Measurements from ENCODE around the gene IER2. TPM values are rescaled to one million over a fixed set of nuclear protein-coding genes. Genes with fewer than 3 reads are reported as not detected.

The IER2 gene
- total and polyA plus RNA-seq, 9 of the 15 experiments (the other 6 are each of a cell fraction or from before 2014, with no cell fraction given), result 4.5 to 205 (median 23.7) TPM

DNA sequence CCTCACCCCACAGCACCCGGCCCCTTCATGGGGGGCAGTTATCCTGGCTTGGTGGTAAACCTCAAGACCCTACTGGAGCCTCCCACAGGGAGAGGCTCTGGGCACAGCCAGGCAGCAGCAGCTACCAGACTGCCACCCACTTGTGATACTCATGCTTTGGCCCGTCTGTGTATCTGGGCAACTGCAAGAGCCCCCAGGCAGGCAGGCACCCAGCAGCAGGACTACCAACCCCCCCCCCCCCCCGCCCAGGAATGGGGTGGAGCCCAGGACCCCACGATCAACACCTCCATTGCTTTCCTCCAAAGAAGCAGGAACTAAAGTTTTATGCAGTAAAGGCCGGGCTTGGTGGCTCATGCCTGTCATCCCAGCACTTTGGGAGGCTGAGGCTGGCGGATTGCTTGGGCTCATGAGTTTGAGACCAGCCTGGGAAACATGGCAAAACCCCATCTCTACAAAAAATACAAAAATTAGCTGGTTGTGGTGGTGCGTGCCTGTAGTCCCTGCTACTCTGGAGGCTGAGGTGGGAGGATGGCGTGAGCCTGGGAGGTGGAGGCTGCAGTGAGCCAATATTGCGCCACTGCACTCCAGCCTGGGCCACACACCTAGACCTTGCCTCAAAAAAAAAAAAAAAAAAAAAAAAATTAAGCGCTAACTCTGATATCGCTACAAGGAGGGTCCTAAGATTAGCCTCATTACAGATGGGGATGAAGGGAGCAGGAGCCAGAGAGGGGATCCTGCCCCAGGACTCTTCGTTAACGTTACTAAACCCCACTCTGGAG lies 46.4 kb upstream of the IER2 start:
- POLR2A ChIA-PET, result interaction anchor here (0.6 to 1.6 kb wide), 4 partner anchors 11 to 50 kb away, joined by 3 to 4 read pairs (median 3); no protein-coding TSS in a partner anchor
- peak overlapping the region; percentile 77 for H3K4me2 ChIP-seq (ENCODE audit: insufficient read depth, low read length)
- TF ChIP-seq POLR2H (tag; IDR thresholded peaks at IDR 0.05; ENCODE audit: low read depth), result no peak
- TF ChIP-seq, protein P1, sequence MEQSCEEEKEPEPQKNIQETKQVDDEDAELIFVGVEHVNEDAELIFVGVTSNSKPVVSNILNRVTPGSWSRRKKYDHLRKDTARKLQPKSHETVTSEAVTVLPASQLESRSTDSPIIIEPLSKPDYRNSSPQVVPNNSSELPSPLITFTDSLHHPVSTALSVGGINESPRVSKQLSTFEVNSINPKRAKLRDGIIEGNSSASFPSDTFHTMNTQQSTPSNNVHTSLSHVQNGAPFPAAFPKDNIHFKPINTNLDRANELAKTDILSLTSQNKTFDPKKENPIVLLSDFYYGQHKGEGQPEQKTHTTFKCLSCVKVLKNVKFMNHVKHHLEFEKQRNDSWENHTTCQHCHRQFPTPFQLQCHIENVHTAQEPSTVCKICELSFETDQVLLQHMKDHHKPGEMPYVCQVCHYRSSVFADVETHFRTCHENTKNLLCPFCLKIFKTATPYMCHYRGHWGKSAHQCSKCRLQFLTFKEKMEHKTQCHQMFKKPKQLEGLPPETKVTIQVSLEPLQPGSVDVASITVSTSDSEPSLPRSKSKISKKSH (CRISPR knock-in tag; IDR thresholded peaks at IDR 0.05), result no peak
- no peak for TF ChIP-seq MYC (IDR thresholded peaks at IDR 0.05; ENCODE audit: low read depth, low read length)
- TF ChIP-seq MYC (CRISPR knock-in tag; IDR thresholded peaks at IDR 0.05; ENCODE audit: borderline replicate concordance, low read depth), result no peak
- no peak; the same call in 1 of the 2 replicates for TF ChIP-seq ZNF766 (CRISPR knock-in tag; conservative IDR thresholded peaks at IDR 0.05)
- 0 out of 2 replicates have a peak, but pooled peaks have one; percentile 14 for TF ChIP-seq TRIM28 (IDR thresholded peaks at IDR 0.05)
- TF ChIP-seq ZSCAN32 (CRISPR knock-in tag; IDR thresholded peaks at IDR 0.05), result no peak
- TF ChIP-seq KLF1 (tag; IDR thresholded peaks at IDR 0.05), result no peak
- peak; percentile 2; the same call in 1 of the 2 replicates for TF ChIP-seq HIVEP1 (CRISPR knock-in tag; IDR thresholded peaks at IDR 0.05)
- TF ChIP-seq GABPA (tag; conservative IDR thresholded peaks at IDR 0.05; ENCODE audit: low read depth), result no peak
- no peak for TF ChIP-seq PRPF4 (IDR thresholded peaks at IDR 0.05; ENCODE audit: insufficient read depth, low read depth, low read length, poor library complexity, severe bottlenecking)
- no peak for TF ChIP-seq SIN3A (IDR thresholded peaks at IDR 0.05; ENCODE audit: borderline replicate concordance in 2 of 2, control insufficient read depth in 1 of 2, low read depth in 2 of 2, low read length in 2 of 2)
- no peak for TF ChIP-seq CHD4 (IDR thresholded peaks at IDR 0.05; ENCODE audit: insufficient read depth, insufficient replicate concordance, low read depth, low read length, poor library complexity, severe bottlenecking)
- TF ChIP-seq MYNN (IDR thresholded peaks at IDR 0.05), result no peak
- no peak for TF ChIP-seq MYNN (CRISPR knock-in tag; IDR thresholded peaks at IDR 0.05)
- TF ChIP-seq, protein P2, sequence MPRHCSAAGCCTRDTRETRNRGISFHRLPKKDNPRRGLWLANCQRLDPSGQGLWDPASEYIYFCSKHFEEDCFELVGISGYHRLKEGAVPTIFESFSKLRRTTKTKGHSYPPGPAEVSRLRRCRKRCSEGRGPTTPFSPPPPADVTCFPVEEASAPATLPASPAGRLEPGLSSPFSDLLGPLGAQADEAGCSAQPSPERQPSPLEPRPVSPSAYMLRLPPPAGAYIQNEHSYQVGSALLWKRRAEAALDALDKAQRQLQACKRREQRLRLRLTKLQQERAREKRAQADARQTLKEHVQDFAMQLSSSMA (CRISPR knock-in tag; IDR thresholded peaks at IDR 0.05), result 0 out of 2 replicates have a peak, but pooled peaks have one; percentile 2
- TF ChIP-seq RBM17 (IDR thresholded peaks at IDR 0.05; ENCODE audit: borderline replicate concordance, low read depth, low read length), result no peak

More for the DNA sequence above, 46.4 kb upstream of the IER2 start:
- Histone ChIP-seq H4K20me1 (replicated peaks; ENCODE audit: control insufficient read depth, insufficient read depth, low read length) (no peaks in the 10 kb centered on the region), H3K79me2 (ENCODE audit: control insufficient read depth, insufficient read depth, low read length) (peaks cover 50% of the 10 kb centered on the region), H3K4me3 (peak overlapping the region; percentile 98; the same call in 1 of the 2 replicates), H3K36me3 (ENCODE audit: control insufficient read depth, insufficient read depth, low read length) (peaks cover 54% of the 10 kb centered on the region), H3K9ac (ENCODE audit: insufficient read depth in 1 of 2, low read depth in 2 of 2, low read length in 2 of 2) (peak overlapping the region; percentile 92 to 99), H3K27ac (ENCODE audit: extremely low read depth, low read depth, low read length) (peak overlapping the region; percentile 98), H3K9me3 (replicated peaks; ENCODE audit: control insufficient read depth, insufficient read depth, low read depth, low read length) (no peaks in the 10 kb centered on the region), H3K27me3 (ENCODE audit: control insufficient read depth in 2 of 2, insufficient read depth in 2 of 2, low read length in 2 of 2) (no peaks in the 10 kb centered on the region), H3K4me1 (replicated peaks in 1 of 2; ENCODE audit: control insufficient read depth in 2 of 2, insufficient read depth in 2 of 2, low read length in 2 of 2) (peaks cover 16 to 51% of the 10 kb centered on the region in 2 experiments), H3K9me1 (ENCODE audit: control insufficient read depth, insufficient read depth, low read length) (no peaks in the 10 kb centered on the region), H2AFZ (ENCODE audit: low read depth, low read length) (peak overlapping the region; percentile 85)
- 47% methylated on average over 9 of the region's 13 CpGs for WGBS (ENCODE audit: insufficient coverage, low coverage, missing lambda C conversion rate)
- ATAC-seq, result no peak
- intact Hi-C loops (cut with micrococcal nuclease), result loop anchor here (2.0 to 10.0 kb wide), 3 partner anchors 13 to 131 kb away; partner anchors contain the start of genes IER2, STX10 and TRMT1
- no peak for FAIRE-seq
- BruUV-seq (replicated peaks), result no TSS peak
- in situ Hi-C loops (cut with MboI), result no loop called here
- CTCF ChIA-PET (ENCODE audit: low intra/inter-chr PET ratio), result interaction anchor here (0.5 to 1.3 kb wide), 3 partner anchors 12 to 139 kb away, joined by 3 to 4 read pairs (median 3); partner anchors contain the start of gene TRMT1
- DNase-seq (ENCODE audit: extremely low read depth in 1 of 4, low spot score in 3 of 4), result peak in 3 of 4 experiments; percentile 30 to 42 (median 34)
